Fibroblast of skin of left biceps (primary cell): ENCODE results near the gene KIF11.

ENCODE experiments used
- DNase-seq, 2 experiments: peaks; one replicate each; pipeline ENCODE4 v3.0.0-alpha.2; 2013; ENCODE audit warnings: low read depth in 2 of 2

Gene KIF11

DNA sequence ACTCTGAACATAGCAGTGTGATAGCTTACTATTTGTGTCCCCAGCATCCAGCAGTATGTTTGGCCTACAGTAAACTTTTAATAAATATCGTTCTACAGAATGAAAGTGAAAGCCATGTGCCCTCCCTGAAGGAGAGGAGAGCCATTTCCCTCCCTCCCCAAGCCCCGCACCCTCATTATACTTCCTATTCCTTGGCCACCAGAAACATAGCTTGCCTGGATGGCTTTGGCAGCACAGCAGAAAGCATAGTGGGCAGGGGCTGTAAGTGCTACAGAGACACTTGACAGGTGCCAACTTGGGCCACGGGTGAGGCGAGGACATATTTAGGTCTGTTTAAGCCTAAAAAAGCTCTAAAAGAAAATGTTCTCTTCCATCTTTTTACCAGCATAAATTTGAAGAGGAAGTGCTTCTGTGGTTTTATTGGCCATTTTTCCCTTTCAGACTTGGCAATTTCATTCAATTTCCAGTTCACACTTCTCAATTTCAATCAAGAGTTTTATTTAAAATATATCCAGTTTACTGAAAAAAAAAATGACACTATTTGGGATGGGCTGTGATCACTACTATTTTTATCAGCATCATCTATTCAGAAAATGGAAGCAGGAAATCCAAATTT is 109.5 kb downstream of the KIF11 start:
- no peak for DNase-seq
